ENCODE data around the gene SIMC1.
"Not testable (repeated sequence)": the region's sequence is repeated elsewhere in the genome, so short reads cannot be mapped to it uniquely, and the experiment has no call there.

DNA sequence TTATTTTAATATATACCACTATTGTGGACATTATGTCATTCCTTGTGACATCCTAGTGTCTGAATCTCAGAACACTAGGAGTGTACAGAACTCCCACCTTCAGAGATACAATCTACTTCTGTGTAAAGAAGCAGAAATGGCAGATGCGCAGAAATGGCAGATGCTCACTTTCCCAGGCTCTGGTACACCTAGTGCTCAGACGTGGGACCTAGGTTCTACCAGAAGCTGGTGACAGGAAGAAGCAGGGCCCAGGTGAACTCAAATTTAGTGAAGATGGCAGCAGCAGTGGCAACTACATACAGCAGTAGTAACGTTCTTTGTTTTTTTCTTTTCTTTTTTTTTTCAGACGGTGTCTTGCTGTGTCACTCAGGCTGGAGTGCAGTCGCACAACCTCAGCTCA is 22.5 kb downstream of the SIMC1 start:
- TF ChIP-seq, protein P1, sequence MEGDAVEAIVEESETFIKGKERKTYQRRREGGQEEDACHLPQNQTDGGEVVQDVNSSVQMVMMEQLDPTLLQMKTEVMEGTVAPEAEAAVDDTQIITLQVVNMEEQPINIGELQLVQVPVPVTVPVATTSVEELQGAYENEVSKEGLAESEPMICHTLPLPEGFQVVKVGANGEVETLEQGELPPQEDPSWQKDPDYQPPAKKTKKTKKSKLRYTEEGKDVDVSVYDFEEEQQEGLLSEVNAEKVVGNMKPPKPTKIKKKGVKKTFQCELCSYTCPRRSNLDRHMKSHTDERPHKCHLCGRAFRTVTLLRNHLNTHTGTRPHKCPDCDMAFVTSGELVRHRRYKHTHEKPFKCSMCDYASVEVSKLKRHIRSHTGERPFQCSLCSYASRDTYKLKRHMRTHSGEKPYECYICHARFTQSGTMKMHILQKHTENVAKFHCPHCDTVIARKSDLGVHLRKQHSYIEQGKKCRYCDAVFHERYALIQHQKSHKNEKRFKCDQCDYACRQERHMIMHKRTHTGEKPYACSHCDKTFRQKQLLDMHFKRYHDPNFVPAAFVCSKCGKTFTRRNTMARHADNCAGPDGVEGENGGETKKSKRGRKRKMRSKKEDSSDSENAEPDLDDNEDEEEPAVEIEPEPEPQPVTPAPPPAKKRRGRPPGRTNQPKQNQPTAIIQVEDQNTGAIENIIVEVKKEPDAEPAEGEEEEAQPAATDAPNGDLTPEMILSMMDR (IDR thresholded peaks at IDR 0.05), result not testable (repeated sequence)
- TF ChIP-seq POLR2A (IDR thresholded peaks at IDR 0.05), result not testable (repeated sequence)

Measured in prostate gland (tissue), 2 donors.